Melanocyte of skin (primary cell): ENCODE results near the gene OSGEP. TPM values are rescaled to one million over a fixed set of nuclear protein-coding genes. Genes with fewer than 3 reads are reported as not detected.

ENCODE experiments used
- small RNA-seq, 2 donors: library from RNA; depleted of rRNA; stranded (forward); fragments of <200 nt; gene quantifications; one replicate each; pipeline ENCODE3, GENCODE V24; 2012
- total RNA-seq, 2 donors: library from RNA; depleted of rRNA; stranded (reverse); fragments of >200 nt; gene quantifications; 2 replicates each; pipeline ENCODE4 v1.2.3, GENCODE V29; 2012

The OSGEP gene
- total RNA-seq = 10 to 100 TPM; 52.3 to 58.6 TPM

GRCh38 chr14:20454516-20455354, at the start of gene OSGEP, which contains the start of gene APEX1:
OSGEP (minus strand) TSS chr14:20454812; CDS start chr14:20454683, 129 bp downstream.
APEX1 (plus strand) TSS chr14:20455226; CDS start chr14:20455646, 420 bp downstream.

GRCh38 chr14:20469242-20469889, 14.8 kb upstream of the OSGEP start, which contains the start of gene PNP:
PNP (plus strand) TSS chr14:20469406; CDS start chr14:20469525, 119 bp downstream.

GRCh38 chr14:20461225-20462141, 6.9 kb upstream of the OSGEP start, which contains the start of gene PIP4P1:
PIP4P1 (minus strand) TSS chr14:20461434; CDS start chr14:20461325, 109 bp downstream.

GRCh38 chr14:20435582-20436362, 18.8 kb downstream of the OSGEP start, which contains the start of gene KLHL33:
KLHL33 (minus strand) TSS chr14:20436166; CDS start chr14:20435811, 355 bp downstream.

GRCh38 chr14:20412876-20413743, 41.5 kb downstream of the OSGEP start, which contains the start of gene TEP1:
TEP1 (minus strand) TSS chr14:20413501; CDS start chr14:20408439, 5,062 bp downstream.

Small RNA genes within 50 kb of the gene (small RNA-seq; reads per million reads assigned to genes)
- 0.77 to 1.7 reads per million in 2 donors for gene RNA5SP382

Other genes with a start within 250 kb of the OSGEP start
- not detected for gene OR11H6, start 231.1 kb downstream of the OSGEP start, total RNA-seq
- not detected for gene OR11H7, start 225.8 kb downstream of the OSGEP start, total RNA-seq
- gene OR11H4, start 215.5 kb downstream of the OSGEP start, total RNA-seq = not detected
- gene TTC5, start 148.9 kb downstream of the OSGEP start, total RNA-seq = 10 to 100 TPM; 17.2 to 22.3 TPM
- gene CCNB1IP1, start 121.5 kb downstream of the OSGEP start, total RNA-seq = 10 to 100 TPM; 17.6 to 32.6 TPM
- 10 to 100 TPM; 11.0 to 18.6 TPM for gene PARP2, start 111.2 kb downstream of the OSGEP start, total RNA-seq
- gene TEP1, start 41.3 kb downstream of the OSGEP start, total RNA-seq = 10 to 100 TPM; 17.3 to 23.4 TPM
- under 1 TPM; under 0.01 to 0.34 TPM for gene KLHL33, start 18.6 kb downstream of the OSGEP start, total RNA-seq
- gene APEX1, start 414 bp upstream of the OSGEP start, total RNA-seq = 10 to 100 TPM; 23.7 to 51.6 TPM
- 10 to 100 TPM; 40.3 to 45.4 TPM for gene PIP4P1, start 6.6 kb upstream of the OSGEP start, total RNA-seq
- 100 to 1,000 TPM in 1 of 2 donors, 10 to 100 TPM in 1; 26.8 to 107 TPM for gene PNP, start 14.6 kb upstream of the OSGEP start, total RNA-seq
- not detected for gene RNASE10, start 50.7 kb upstream of the OSGEP start, total RNA-seq
- gene RNASE9, start 106.2 kb upstream of the OSGEP start, total RNA-seq = not detected
- not detected for gene RNASE11, start 133.2 kb upstream of the OSGEP start, total RNA-seq
- gene RNASE12, start 136.6 kb upstream of the OSGEP start, total RNA-seq = not detected
- gene OR6S1, start 186.9 kb upstream of the OSGEP start, total RNA-seq = not detected
- gene RNASE4, start 229.7 kb upstream of the OSGEP start, total RNA-seq = 1 to 10 TPM; 4.3 to 8.3 TPM
- gene ANG, start 234.0 kb upstream of the OSGEP start, total RNA-seq = 1 to 10 TPM; 6.9 to 7.0 TPM